B cell (primary cell): ENCODE data around the gene MOK.

Experiments
- EZH2 ChIP-seq: IDR thresholded peaks from 2 replicates; pipeline ENCODE4 v1.6.1; 2012; ENCODE audit warnings: borderline replicate concordance, low read depth, mild to moderate bottlenecking, moderate library complexity, low read length; ENCODE audit not compliant: insufficient read depth, poor library complexity, severe bottlenecking
- TF ChIP-seq, protein P1 (sequence below): fragments of 200-600 bp; IDR thresholded peaks from one replicate; pipeline ENCODE4 v1.8.0; 2022; ENCODE audit warnings: antibody characterized with exemption, mild to moderate bottlenecking

DNA sequence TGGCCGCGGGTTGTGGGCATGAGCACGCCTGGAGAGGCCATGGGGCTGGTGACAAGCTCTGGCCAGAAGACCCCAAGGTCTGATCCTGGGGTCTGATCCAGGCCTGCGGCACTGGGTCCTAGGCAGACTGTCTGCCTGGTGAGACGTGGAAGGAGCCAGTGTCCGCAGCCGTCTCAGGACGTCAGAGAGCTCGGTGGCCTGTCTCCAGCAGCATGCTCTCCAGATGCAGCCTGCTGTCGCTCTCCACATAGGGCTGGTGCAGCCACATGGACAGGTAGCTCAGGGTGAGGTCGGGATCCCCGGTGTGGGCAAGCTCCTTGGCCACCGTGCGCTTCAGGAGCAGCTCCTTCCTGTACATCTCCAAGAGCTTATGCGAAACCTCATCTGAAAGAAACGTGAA is 43.4 kb upstream of the MOK start:
- TF ChIP-seq, protein P1, sequence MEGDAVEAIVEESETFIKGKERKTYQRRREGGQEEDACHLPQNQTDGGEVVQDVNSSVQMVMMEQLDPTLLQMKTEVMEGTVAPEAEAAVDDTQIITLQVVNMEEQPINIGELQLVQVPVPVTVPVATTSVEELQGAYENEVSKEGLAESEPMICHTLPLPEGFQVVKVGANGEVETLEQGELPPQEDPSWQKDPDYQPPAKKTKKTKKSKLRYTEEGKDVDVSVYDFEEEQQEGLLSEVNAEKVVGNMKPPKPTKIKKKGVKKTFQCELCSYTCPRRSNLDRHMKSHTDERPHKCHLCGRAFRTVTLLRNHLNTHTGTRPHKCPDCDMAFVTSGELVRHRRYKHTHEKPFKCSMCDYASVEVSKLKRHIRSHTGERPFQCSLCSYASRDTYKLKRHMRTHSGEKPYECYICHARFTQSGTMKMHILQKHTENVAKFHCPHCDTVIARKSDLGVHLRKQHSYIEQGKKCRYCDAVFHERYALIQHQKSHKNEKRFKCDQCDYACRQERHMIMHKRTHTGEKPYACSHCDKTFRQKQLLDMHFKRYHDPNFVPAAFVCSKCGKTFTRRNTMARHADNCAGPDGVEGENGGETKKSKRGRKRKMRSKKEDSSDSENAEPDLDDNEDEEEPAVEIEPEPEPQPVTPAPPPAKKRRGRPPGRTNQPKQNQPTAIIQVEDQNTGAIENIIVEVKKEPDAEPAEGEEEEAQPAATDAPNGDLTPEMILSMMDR = no peak
- TF ChIP-seq EZH2 = no peak
